Naive thymus-derived CD4-positive, alpha-beta T cell (primary cell): ENCODE results near the gene TF. TPM values are rescaled to one million over a fixed set of nuclear protein-coding genes. Genes with fewer than 3 reads are reported as not detected.

Experiments
- ATAC-seq: fragments of 150-1000 bp; cut with Tn5 transposase; 2 replicates; pipeline ENCODE4 v1.10.0; 2021; ENCODE audit warnings: mild to moderate bottlenecking, moderate library complexity
- CTCF ChIA-PET: fragments of 350-600 bp; sonication (Branson Sonifier 250); formaldehyde crosslinking; loops from one replicate; lab custom pipeline; 2021; ENCODE audit warnings: antibody characterized with exemption; lab: Charles Lee
- POLR2A ChIA-PET: fragments of 350-600 bp; sonication (Branson Sonifier 250); formaldehyde crosslinking; loops from one replicate; lab custom pipeline; 2021; ENCODE audit warnings: antibody characterized with exemption, inconsistent platforms; lab: Charles Lee
- DNase-seq, 9 donors: peaks; one replicate each; pipeline versions ENCODE4 v3.0.0 to v3.0.0-alpha.2; 2020 to 2022; ENCODE audit warnings: mixed read lengths in 1 of 9
- H3K27ac ChIP-seq: one replicate; pipeline ENCODE4 v1.7.0; 2013; ENCODE audit warnings: mild to moderate bottlenecking, low read depth, low read length, moderate library complexity
- H3K27me3 ChIP-seq, 2 donors: one replicate each; pipeline ENCODE4 v1.7.0; 2013; ENCODE audit warnings: low read length in 2 of 2, mild to moderate bottlenecking in 2 of 2, moderate library complexity in 2 of 2; ENCODE audit not compliant: control insufficient read depth in 2 of 2, insufficient read depth in 2 of 2
- H3K36me3 ChIP-seq, 3 experiments: 1 replicate in 2 of 3; 2 replicates in 1 of 3; pipeline ENCODE4 v1.7.0; 2013; ENCODE audit warnings: low read length in 3 of 3, mild to moderate bottlenecking in 3 of 3, moderate library complexity in 1 of 3; ENCODE audit not compliant: insufficient read depth in 3 of 3, control insufficient read depth in 2 of 3
- H3K4me1 ChIP-seq, 2 donors: one replicate each; pipeline ENCODE4 v1.7.0; 2013; ENCODE audit warnings: low read length in 2 of 2, mild to moderate bottlenecking in 2 of 2, moderate library complexity in 1 of 2; ENCODE audit not compliant: control insufficient read depth in 2 of 2, insufficient read depth in 2 of 2
- H3K4me3 ChIP-seq: 2 replicates; pipeline ENCODE4 v1.7.0; 2013; ENCODE audit warnings: mild to moderate bottlenecking, low read length
- H3K9me3 ChIP-seq, 3 experiments: 1 replicate in 2 of 3; 2 replicates in 1 of 3; pipeline ENCODE4 v1.7.0; 2013; ENCODE audit warnings: low read length in 3 of 3; ENCODE audit not compliant: control insufficient read depth in 2 of 3
- H3K27ac Mint-ChIP-seq, 9 donors: one replicate each; pipeline ENCODE4 v1.8.0; 2020 to 2022; ENCODE audit warnings: mixed read lengths in 9 of 9, mild to moderate bottlenecking in 8 of 9, moderate library complexity in 5 of 9, inconsistent platforms in 2 of 9
- H3K27me3 Mint-ChIP-seq, 5 donors: one replicate each; pipeline ENCODE4 v1.8.0; 2021 to 2022; ENCODE audit warnings: mixed read lengths in 5 of 5, mild to moderate bottlenecking in 1 of 5
- H3K36me3 Mint-ChIP-seq, 5 donors: one replicate each; pipeline ENCODE4 v1.8.0; 2020 to 2022; ENCODE audit warnings: mixed read lengths in 5 of 5, mild to moderate bottlenecking in 3 of 5, inconsistent platforms in 1 of 5
- H3K4me1 Mint-ChIP-seq, 7 donors: one replicate each; pipeline ENCODE4 v1.8.0; 2020 to 2022; ENCODE audit warnings: mixed read lengths in 7 of 7, mild to moderate bottlenecking in 3 of 7, inconsistent platforms in 1 of 7
- H3K4me3 Mint-ChIP-seq, 10 donors: one replicate each; pipeline ENCODE4 v1.8.0; 2020 to 2022; ENCODE audit warnings: mild to moderate bottlenecking in 10 of 10, mixed read lengths in 10 of 10, moderate library complexity in 6 of 10, inconsistent platforms in 2 of 10
- H3K9me3 Mint-ChIP-seq, 11 donors: one replicate each; pipeline ENCODE4 v1.8.0; 2020 to 2022; ENCODE audit warnings: mixed read lengths in 11 of 11, mild to moderate bottlenecking in 4 of 11, inconsistent platforms in 1 of 11, moderate library complexity in 1 of 11
- intact Hi-C, 2 donors: fragments of 100-400 bp; cut with micrococcal nuclease; formaldehyde crosslinking; loops; one replicate each; pipeline ENCODE4 v1.15.1; 2023
- polyA plus RNA-seq, 2 donors: library from polyadenylated mRNA; unstranded; fragments of 300-500 nt; fragmentation: Illumina TruSeq; gene quantifications; one replicate each; pipeline ENCODE4 v1.2.3, GENCODE V29; 2021
- total RNA-seq, 6 experiments: library from RNA in 5 of 6; stranded (reverse) in 5 of 6; gene quantifications; 1 replicate in 5 of 6; 2 replicates in 1 of 6; pipeline ENCODE4 v1.2.3 and lab custom pipeline; 2021 to 2026

The TF gene
- total and polyA plus RNA-seq, 7 experiments from 2014 or later = 0.11 to 0.54 (median 0.35) TPM; not detected in 2

- Histone ChIP-seq H3K27me3 (peaks cover 0 to 7% of the 10 kb centered on the region in 2 donors), H3K4me3 (no peak overlapping the region), H3K9me3 (no peaks in the 10 kb centered on the region), H3K36me3 (no peaks in the 10 kb centered on the region), H3K4me1 (peaks cover 0 to under 1% of the 10 kb centered on the region in 2 donors), H3K27ac (no peak overlapping the region)
- no peak overlapping the region for H3K4me3 Mint-ChIP-seq
- ATAC-seq = peak; percentile 74
- peaks cover 0 to 2% (median under 1%) of the 10 kb centered on the region in 7 donors for H3K4me1 Mint-ChIP-seq
- H3K9me3 Mint-ChIP-seq = peaks cover 0 to 8% (median 0%) of the 10 kb centered on the region in 11 donors
- intact Hi-C loops = no loop called here
- peaks cover 0 to 37% (median 32%) of the 10 kb centered on the region in 5 donors for H3K27me3 Mint-ChIP-seq
- no peak overlapping the region for H3K27ac Mint-ChIP-seq
- no peak for DNase-seq
- ChIA-PET POLR2A (no interaction called here), CTCF (no interaction called here)
- peaks cover 0 to 2% (median 0%) of the 10 kb centered on the region in 5 donors for H3K36me3 Mint-ChIP-seq
Observed at GRCh38 chr3:133799794-133800585, 53.8 kb downstream of the TF start.

DNA sequence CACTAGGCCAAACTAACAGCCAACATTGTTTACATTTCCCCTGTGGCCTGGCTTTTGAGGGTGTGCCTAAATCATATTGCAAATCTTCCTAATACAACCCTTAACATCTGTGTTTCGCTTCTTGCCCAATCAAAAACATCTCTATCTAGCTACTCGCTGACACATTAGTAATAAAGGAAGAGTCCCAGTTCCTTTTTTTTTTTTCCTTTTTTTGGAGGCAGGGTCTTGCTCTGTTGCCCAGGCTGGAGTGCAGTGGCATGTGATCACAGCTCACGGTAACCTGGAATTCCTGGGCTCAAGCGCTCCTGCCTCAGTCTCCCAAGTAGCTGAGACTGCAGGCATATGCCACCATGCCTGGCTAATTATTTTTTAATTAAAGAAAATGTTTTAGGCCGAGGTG lies 57.3 kb downstream of the TF start:
- H3K4me3 Mint-ChIP-seq = no peak overlapping the region
- peaks cover 0 to 9% (median 6%) of the 10 kb centered on the region in 5 donors for H3K36me3 Mint-ChIP-seq
- Histone ChIP-seq H3K27ac (no peak overlapping the region), H3K36me3 (peaks cover 0 to 16% (median 5%) of the 10 kb centered on the region in 3 experiments), H3K27me3 (peaks cover 0 to 3% of the 10 kb centered on the region in 2 donors), H3K4me3 (no peak overlapping the region), H3K9me3 (no peaks in the 10 kb centered on the region), H3K4me1 (peaks cover 7 to 8% of the 10 kb centered on the region in 2 donors)
- POLR2A ChIA-PET = no interaction called here
- no peak for ATAC-seq
- H3K27ac Mint-ChIP-seq = peak overlapping the region in 1 of 9 donors; percentile 28
- no peaks in the 10 kb centered on the region for H3K9me3 Mint-ChIP-seq
- H3K4me1 Mint-ChIP-seq = peaks cover 16 to 35% (median 28%) of the 10 kb centered on the region in 7 donors
- CTCF ChIA-PET = interaction anchor here (0.6 kb wide), 1 partner anchor 141 kb away, joined by 3 read pairs; no protein-coding TSS in a partner anchor
- no peak for DNase-seq
- intact Hi-C loops = no loop called here
- peaks cover 0 to 19% (median 15%) of the 10 kb centered on the region in 5 donors for H3K27me3 Mint-ChIP-seq

GRCh38 chr3:133804896-133805295 lies 58.7 kb downstream of the TF start:
- ChIA-PET CTCF (no interaction called here), POLR2A (no interaction called here)
- peaks cover 7 to 8% of the 10 kb centered on the region in 2 donors for H3K4me1 ChIP-seq
- peak overlapping the region; percentile 40 for H3K27ac ChIP-seq
- H3K27me3 Mint-ChIP-seq = peaks cover 0 to 13% (median 8%) of the 10 kb centered on the region in 5 donors
- H3K9me3 ChIP-seq = no peaks in the 10 kb centered on the region
- DNase-seq = no peak
- H3K4me1 Mint-ChIP-seq = peaks cover 16 to 40% (median 33%) of the 10 kb centered on the region in 7 donors
- H3K4me3 Mint-ChIP-seq = peak overlapping the region; percentile 90 to 99 (median 98)
- peaks cover 0 to 13% (median 8%) of the 10 kb centered on the region in 5 donors for H3K36me3 Mint-ChIP-seq
- H3K9me3 Mint-ChIP-seq = no peaks in the 10 kb centered on the region
- no peak for ATAC-seq
- H3K27me3 ChIP-seq = no peaks in the 10 kb centered on the region
- intact Hi-C loops = loop anchor here (1.0 to 5.0 kb wide), 13 partner anchors 13 to 1388 kb away; partner anchors contain the start of genes ACAD11 (in 2 of the 2), CDV3 (in 2 of the 2), DNAJC13 (in 2 of the 2) and NPHP3 (in 2 of the 2)
- peak overlapping the region in 8 of 9 donors; percentile 70 to 98 (median 95) for H3K27ac Mint-ChIP-seq
- peak overlapping the region; percentile 76 for H3K4me3 ChIP-seq
- H3K36me3 ChIP-seq = peaks cover 0 to 18% (median 9%) of the 10 kb centered on the region in 3 experiments

DNA sequence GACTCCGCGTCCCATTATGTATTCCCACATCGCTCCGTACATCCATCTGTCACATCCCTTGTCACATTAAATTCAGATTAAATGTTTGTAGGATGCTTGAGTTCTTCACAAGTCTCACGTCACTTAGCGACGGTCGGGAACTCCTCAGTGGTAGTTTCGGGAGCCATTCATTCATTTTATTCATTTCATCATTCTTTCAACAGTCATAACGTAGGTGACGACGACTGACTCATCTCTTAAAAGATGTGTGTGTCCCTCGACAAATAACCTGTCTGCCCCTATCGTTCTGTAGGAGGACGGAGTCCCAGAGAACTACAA lies 59.1 kb downstream of the TF start:
- ATAC-seq = no peak

DNA sequence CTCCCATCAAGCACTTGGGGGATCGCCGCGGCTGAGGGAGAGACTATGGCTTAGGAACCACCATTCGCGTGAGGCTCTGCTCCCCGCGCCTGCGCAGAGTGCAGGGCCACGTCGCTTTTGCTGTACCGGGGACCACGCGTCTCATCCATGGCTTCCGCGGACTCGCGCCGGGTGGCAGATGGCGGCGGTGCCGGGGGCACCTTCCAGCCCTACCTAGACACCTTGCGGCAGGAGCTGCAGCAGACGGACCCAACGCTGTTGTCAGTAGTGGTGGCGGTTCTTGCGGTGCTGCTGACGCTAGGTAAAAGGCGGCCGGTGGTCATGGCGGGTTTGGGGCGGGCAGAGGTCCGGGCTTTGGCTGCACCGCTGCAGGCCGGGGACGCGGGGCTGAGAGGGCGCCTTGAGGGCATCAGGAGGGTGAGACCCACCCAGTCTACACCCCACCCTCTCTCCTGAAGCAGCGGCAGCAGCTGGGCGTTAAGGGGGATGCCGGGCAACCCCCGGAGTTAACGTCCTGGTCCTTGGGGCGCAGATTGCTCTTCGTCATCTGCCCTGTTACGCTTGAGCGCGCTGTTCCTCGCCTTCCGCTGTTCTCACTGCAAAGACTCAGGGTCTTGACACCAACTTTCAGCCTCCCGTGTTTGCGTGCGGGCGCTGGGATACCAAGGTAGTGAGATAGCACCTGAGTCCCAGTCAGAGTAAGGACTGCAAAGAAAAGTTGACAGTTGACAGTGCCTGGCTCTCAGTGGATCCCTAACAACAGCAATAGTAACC lies 59.7 kb downstream of the TF start, which contains the start of gene SRPRB:
SRPRB (plus strand) TSS at position 114 of the 774 bp plus-strand sequence; CDS start at position 148, 34 bp downstream.
- Mint-ChIP-seq H3K36me3 (peaks cover 0 to 22% (median 12%) of the 10 kb centered on the region in 5 donors), H3K4me3 (peak within 1 kb of the TSS; percentile 90 to 99 (median 98)), H3K9me3 (no peaks in the 10 kb centered on the region), H3K27ac (peak within 1 kb of the TSS; percentile 70 to 98 (median 95)), H3K27me3 (peaks cover 0 to 6% (median 5%) of the 10 kb centered on the region in 5 donors), H3K4me1 (peaks cover 16 to 50% (median 34%) of the 10 kb centered on the region in 7 donors)
- peaks cover 7 to 8% of the 10 kb centered on the region in 2 donors for H3K4me1 ChIP-seq
- peaks cover 4 to 26% (median 9%) of the 10 kb centered on the region in 3 experiments for H3K36me3 ChIP-seq
- peak within 1 kb of the TSS; percentile 76 for H3K4me3 ChIP-seq
- CTCF ChIA-PET = no interaction called here
- DNase-seq = peak; percentile 91 to 96 (median 94)
- intact Hi-C loops = loop anchor here (1.0 to 5.0 kb wide), 14 partner anchors 12 to 1389 kb away; partner anchors contain the start of genes ACAD11 (in 2 of the 2), CDV3 (in 2 of the 2), DNAJC13 (in 2 of the 2) and NPHP3 (in 2 of the 2)
- POLR2A ChIA-PET = interaction anchor here (0.7 kb wide), 1 partner anchor 123 kb away, joined by 3 read pairs; no protein-coding TSS in a partner anchor
- ATAC-seq = peak; percentile 98
- H3K27ac ChIP-seq = peak within 1 kb of the TSS; percentile 81
- H3K9me3 ChIP-seq = no peaks in the 10 kb centered on the region
- H3K27me3 ChIP-seq = no peaks in the 10 kb centered on the region

More for the DNA sequence above, 59.1 kb downstream of the TF start:
- Mint-ChIP-seq H3K36me3 (peaks cover 0 to 18% (median 12%) of the 10 kb centered on the region in 5 donors), H3K4me1 (peaks cover 16 to 45% (median 34%) of the 10 kb centered on the region in 7 donors), H3K4me3 (peak overlapping the region; percentile 90 to 99 (median 98)), H3K27ac (peak overlapping the region; percentile 70 to 98 (median 95)), H3K27me3 (peaks cover 0 to 10% (median 5%) of the 10 kb centered on the region in 5 donors), H3K9me3 (no peaks in the 10 kb centered on the region)
- Histone ChIP-seq H3K36me3 (peaks cover 0 to 22% (median 9%) of the 10 kb centered on the region in 3 experiments), H3K27me3 (no peaks in the 10 kb centered on the region), H3K27ac (peak overlapping the region; percentile 40), H3K9me3 (no peaks in the 10 kb centered on the region), H3K4me1 (peaks cover 7 to 8% of the 10 kb centered on the region in 2 donors), H3K4me3 (peak overlapping the region; percentile 76)
- CTCF ChIA-PET = no interaction called here
- no peak for DNase-seq
- POLR2A ChIA-PET = no interaction called here
- intact Hi-C loops = loop anchor here (1.0 to 5.0 kb wide), 13 partner anchors 13 to 1388 kb away; partner anchors contain the start of genes ACAD11 (in 2 of the 2), CDV3 (in 2 of the 2), DNAJC13 (in 2 of the 2) and NPHP3 (in 2 of the 2)

- H3K4me3 ChIP-seq = no peak overlapping the region
- Mint-ChIP-seq H3K27ac (peak overlapping the region in 2 of 9 donors; percentile 13 to 62), H3K4me3 (no peak overlapping the region), H3K4me1 (peaks cover 9 to 48% (median 32%) of the 10 kb centered on the region in 7 donors), H3K27me3 (no peaks in the 10 kb centered on the region), H3K9me3 (no peaks in the 10 kb centered on the region), H3K36me3 (peaks cover 8 to 48% (median 29%) of the 10 kb centered on the region in 5 donors)
- ATAC-seq (no peak), DNase-seq (no peak)
- no peaks in the 10 kb centered on the region for H3K9me3 ChIP-seq
- no peak overlapping the region for H3K27ac ChIP-seq
- intact Hi-C loops = no loop called here
- CTCF ChIA-PET = no interaction called here
- POLR2A ChIA-PET = no interaction called here
- H3K4me1 ChIP-seq = peaks cover 0 to under 1% of the 10 kb centered on the region in 2 donors
- peaks cover 13 to 70% (median 13%) of the 10 kb centered on the region in 3 experiments for H3K36me3 ChIP-seq
- no peaks in the 10 kb centered on the region for H3K27me3 ChIP-seq
Observed at GRCh38 chr3:133812872-133813271, 66.7 kb downstream of the TF start.
